HG03457 (cell line): ENCODE measurements around the gene UXT.
"Not testable (repeated sequence)": the region's sequence is repeated elsewhere in the genome, so short reads cannot be mapped to it uniquely, and the experiment has no call there.

Experiments used
- ATAC-seq: cut with Tn5 transposase; IDR thresholded peaks from one replicate; pipeline ENCODE4 v1.9.1; 2021; ENCODE audit warnings: moderate number of reproducible peaks; ENCODE audit not compliant: unreplicated experiment

The UXT gene

GRCh38 chrX:47618923-47619485, 40.0 kb downstream of the UXT start:
- ATAC-seq: no peak

- ATAC-seq: no peak
Measured at GRCh38 chrX:47614618-47615017, 44.4 kb downstream of the UXT start.

GRCh38 chrX:47613082-47613481, 45.9 kb downstream of the UXT start:
- no peak for ATAC-seq

- no peak for ATAC-seq
Measured at GRCh38 chrX:47612418-47612817, 46.6 kb downstream of the UXT start.

- ATAC-seq: no peak
Measured at GRCh38 chrX:47611926-47612325, 47.1 kb downstream of the UXT start.

GRCh38 chrX:47611489-47611888, 47.5 kb downstream of the UXT start:
- ATAC-seq: no peak

- ATAC-seq: no peak
Measured at GRCh38 chrX:47610511-47610910, 48.5 kb downstream of the UXT start.

- no peak for ATAC-seq
Measured at GRCh38 chrX:47608130-47608810, 50.7 kb downstream of the UXT start.

GRCh38 chrX:47607091-47607490, 51.9 kb downstream of the UXT start:
- no peak for ATAC-seq

- ATAC-seq: no peak
Measured at GRCh38 chrX:47605024-47605423, 54.0 kb downstream of the UXT start.

- not testable (repeated sequence) for ATAC-seq
Measured at GRCh38 chrX:47603125-47603524, 55.9 kb downstream of the UXT start.
